Bladder microvascular endothelial cell (primary cell): Measurements from ENCODE around the gene CASQ1. TPM values are rescaled to one million over a fixed set of nuclear protein-coding genes. Genes with fewer than 3 reads are reported as not detected.

Experiments
- total RNA-seq: library from RNA; depleted of rRNA; stranded (reverse); fragments of >200 nt; gene quantifications from 2 replicates; pipeline ENCODE4 v1.2.3, GENCODE V29; 2014

CASQ1 gene
- total RNA-seq, result not detected in 2 replicates

DNA sequence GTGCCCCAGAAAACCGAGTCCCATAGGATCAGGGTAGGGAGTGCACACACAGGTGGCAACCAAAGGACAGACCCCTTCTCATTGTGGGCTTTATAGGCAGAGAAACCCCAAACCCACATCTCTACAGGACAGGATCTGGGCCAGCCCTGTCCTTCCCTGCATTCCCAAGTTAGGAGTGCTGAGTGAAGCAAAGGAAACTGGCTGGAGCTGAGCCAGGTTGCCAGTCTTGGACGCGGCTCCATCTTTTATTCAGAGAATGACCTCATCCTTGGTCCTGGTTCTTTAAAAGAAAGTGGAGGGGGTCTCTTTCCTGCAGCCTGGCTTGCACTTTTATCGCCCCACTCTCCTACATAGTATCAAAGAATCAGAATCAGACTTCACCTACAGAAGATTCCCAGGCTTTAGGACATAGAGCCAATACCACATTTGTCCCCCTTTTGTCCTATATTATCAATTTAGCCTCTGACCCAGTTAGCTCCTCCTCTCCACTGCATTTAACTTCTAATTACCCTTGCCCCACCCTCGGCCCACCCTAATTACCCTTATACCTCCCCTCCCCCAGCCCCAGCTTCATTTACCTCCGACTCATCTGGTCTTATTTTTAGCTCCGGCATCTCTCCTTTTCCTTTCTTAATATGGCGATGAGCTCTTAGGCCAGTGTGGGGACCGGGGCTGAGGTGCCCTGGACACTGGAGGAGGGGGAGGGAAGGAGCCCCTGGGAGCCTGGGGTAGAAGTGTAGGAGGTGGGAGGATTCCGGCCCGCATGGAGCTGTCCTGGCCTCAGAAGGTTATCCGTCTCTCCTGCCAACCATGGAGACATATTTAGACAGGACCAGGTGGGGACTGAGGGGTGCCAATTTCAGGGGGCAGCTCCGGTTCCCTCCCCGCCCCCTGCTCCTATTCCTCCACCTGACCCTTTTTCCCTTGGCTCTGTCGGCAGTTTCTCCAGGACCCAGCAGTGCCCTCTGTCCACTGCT is at the start of gene CASQ1:
Gene CASQ1 (plus strand): TSS at position 927 of the 977 bp plus-strand sequence. CDS start 177 bp downstream, outside the sequence.

DNA sequence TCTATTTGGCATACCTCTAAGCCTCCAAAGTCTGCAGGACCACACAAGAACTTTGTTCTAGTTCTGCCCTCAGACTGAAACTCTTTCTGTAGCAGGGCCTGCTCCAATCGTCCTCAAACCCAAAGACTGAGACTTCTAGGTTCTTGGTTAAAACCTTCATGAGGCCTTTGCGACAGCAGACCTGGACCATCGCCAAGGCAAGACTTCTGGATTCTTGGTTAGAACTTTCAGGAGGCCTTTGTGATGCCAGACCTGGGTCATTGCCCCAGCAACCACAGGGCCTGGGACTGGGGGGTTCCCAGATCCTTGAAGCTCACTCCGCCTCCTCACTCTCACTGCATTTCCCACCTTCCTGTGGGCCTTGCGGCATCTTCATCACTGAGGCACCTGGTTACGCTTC is 39.1 kb upstream of the CASQ1 start, which contains the start of gene ATP1A4:
Gene ATP1A4 (plus strand): TSS at position 301 of the 400 bp plus-strand sequence. CDS start 438 bp downstream, outside the sequence.

DNA sequence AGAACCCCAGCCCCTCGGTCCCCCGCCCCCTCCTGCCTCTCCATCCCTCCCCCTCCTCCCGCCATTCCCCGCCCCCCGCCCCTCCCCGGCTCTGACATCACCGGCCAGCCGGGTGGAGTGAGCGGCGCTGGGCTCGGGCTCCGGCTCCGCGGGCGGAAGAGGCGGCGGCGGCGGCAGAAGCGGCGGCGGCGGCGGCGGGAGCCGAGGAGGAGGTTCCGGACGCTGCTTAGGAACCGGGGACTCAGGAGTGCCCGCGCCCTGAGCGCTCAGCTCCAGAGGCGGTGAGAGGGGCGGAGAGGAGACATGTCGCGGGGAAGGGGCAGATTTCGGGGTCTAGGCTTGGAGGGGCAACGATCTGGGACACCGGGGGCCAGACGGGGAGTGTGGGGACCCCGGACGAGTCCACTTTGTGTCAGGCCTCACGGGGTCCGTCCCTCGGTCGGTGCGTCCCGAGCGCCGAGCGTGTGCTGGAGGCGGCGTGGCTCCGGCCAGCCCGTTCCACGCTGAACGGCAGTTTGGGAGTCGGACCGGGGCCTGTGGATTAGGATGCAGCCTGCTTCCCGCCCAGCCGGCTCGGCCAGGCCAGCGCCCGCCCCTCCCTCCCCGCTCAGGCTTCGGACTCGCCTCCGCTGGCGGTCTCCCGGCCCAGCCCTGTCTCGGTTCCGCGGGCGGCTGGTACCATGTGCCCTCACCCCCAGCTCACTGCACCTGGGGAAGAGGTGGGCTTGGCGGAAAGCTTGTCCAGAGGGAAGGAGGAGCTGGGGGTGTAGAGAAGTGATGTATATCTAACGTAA is 15.1 kb downstream of the CASQ1 start, which contains the start of gene PEA15:
Gene PEA15 (plus strand): TSS at position 143 of the 794 bp plus-strand sequence. CDS start 6,161 bp downstream, outside the sequence.

Other genes with a start within 250 kb of the CASQ1 start
- gene IGSF9, start 245.0 kb upstream of the CASQ1 start, total RNA-seq, result not detected in 2 replicates
- not detected in 2 replicates for gene SLAMF9, start 236.3 kb upstream of the CASQ1 start, total RNA-seq
- gene PIGM, start 158.6 kb upstream of the CASQ1 start, total RNA-seq, result 1.6 and 4.0 TPM in 2 replicates
- gene KCNJ10, start 120.4 kb upstream of the CASQ1 start, total RNA-seq, result not detected in 2 replicates
- gene KCNJ9, start 109.0 kb upstream of the CASQ1 start, total RNA-seq, result not detected in 2 replicates
- 7.4 and 15.1 TPM in 2 replicates for gene IGSF8, start 92.0 kb upstream of the CASQ1 start, total RNA-seq
- gene ATP1A2, start 74.8 kb upstream of the CASQ1 start, total RNA-seq, result not detected in 2 replicates
- not detected in 2 replicates for gene ATP1A4, start 39.0 kb upstream of the CASQ1 start, total RNA-seq
- gene PEA15, start 14.8 kb downstream of the CASQ1 start, total RNA-seq, result 51.8 and 148 TPM in 2 replicates
- 59.4 and 102 TPM in 2 replicates for gene DCAF8, start 72.0 kb downstream of the CASQ1 start, total RNA-seq
- gene PEX19, start 94.6 kb downstream of the CASQ1 start, total RNA-seq, result 16.0 and 33.0 TPM in 2 replicates
- 178 and 246 TPM in 2 replicates for gene COPA, start 152.7 kb downstream of the CASQ1 start, total RNA-seq
- 44.8 and 96.3 TPM in 2 replicates for gene NCSTN, start 152.8 kb downstream of the CASQ1 start, total RNA-seq
- 0.06 TPM in 1 of 2 replicates, not detected in the other for gene NHLH1, start 176.5 kb downstream of the CASQ1 start, total RNA-seq
- not detected in 2 replicates for gene VANGL2, start 210.0 kb downstream of the CASQ1 start, total RNA-seq